ENCODE data around the gene ART1. TPM values are rescaled to one million over a fixed set of nuclear protein-coding genes. Genes with fewer than 3 reads are reported as not detected.
"Not testable (repeated sequence)": the region's sequence is repeated elsewhere in the genome, so short reads cannot be mapped to it uniquely, and the experiment has no call there.

ART1 gene
- total RNA-seq, 1 experiment from 2014 or later: not detected

DNA sequence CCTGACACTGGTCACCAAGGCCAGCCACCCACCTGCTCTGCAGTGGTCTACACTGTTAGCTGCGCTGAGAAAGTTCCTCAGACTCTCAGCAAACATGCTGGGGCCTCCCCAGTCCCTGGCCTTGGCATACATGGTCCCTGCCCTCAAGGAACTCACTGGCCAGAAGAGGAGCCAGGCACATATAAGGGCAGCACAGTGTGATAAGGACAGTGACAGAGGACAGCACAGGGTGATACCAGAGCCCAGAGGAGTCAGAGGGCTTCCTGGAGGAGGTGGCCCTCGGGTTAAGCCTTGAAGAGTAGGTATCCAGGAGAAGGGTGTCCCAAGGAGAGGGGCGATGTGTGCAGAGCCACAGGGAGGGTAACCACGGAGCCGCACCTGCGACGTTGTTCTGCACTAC is 624 bp downstream of the ART1 start:
- Histone ChIP-seq H3K9me3 (ENCODE audit: control insufficient read depth, low read depth, low read length) (no peaks in the 10 kb centered on the region), H3K4me2 (ENCODE audit: insufficient read depth, insufficient read length, low read length) (no peak overlapping the region), H3K4me1 (ENCODE audit: insufficient read depth, low read length) (no peaks in the 10 kb centered on the region), H4K91ac (ENCODE audit: insufficient read length, low read depth, low read length) (no peak overlapping the region), H2BK5ac (ENCODE audit: insufficient read length, low read length) (no peak overlapping the region), H3K23me2 (ENCODE audit: insufficient read length, low read depth, low read length, poor library complexity, severe bottlenecking) (peaks cover 13% of the 10 kb centered on the region), H3K14ac (ENCODE audit: insufficient read depth, low read length) (no peak overlapping the region), H2AK5ac (ENCODE audit: insufficient read length, low read length) (no peak overlapping the region), H3K56ac (ENCODE audit: insufficient read length, low read depth, low read length) (no peak overlapping the region), H3K4ac (ENCODE audit: low read depth, low read length) (no peak overlapping the region), H4K20me1 (ENCODE audit: control insufficient read depth, insufficient read depth, insufficient read length) (no peaks in the 10 kb centered on the region), H2BK120ac (ENCODE audit: low read depth, low read length, poor library complexity, severe bottlenecking) (no peak overlapping the region), H3K27me3 (ENCODE audit: insufficient read depth, low read length) (no peaks in the 10 kb centered on the region), H3K23ac (ENCODE audit: insufficient read length, low read depth, low read length) (no peak overlapping the region), H3K27ac (ENCODE audit: insufficient read length, low read depth, low read length) (no peak overlapping the region), H3K79me1 (ENCODE audit: insufficient read depth, low read depth, low read length, poor library complexity, severe bottlenecking) (no peaks in the 10 kb centered on the region), H3T11ph (ENCODE audit: low read length) (no peak overlapping the region), H3K18ac (ENCODE audit: insufficient read length, low read depth, low read length) (no peak overlapping the region), H2BK15ac (ENCODE audit: low read depth, low read length) (no peak overlapping the region), H3K9ac (ENCODE audit: extremely low read depth, insufficient read length, low read length) (no peak overlapping the region), H4K5ac (ENCODE audit: insufficient read length, low read depth, low read length) (no peak overlapping the region), H4K8ac (replicated peaks; ENCODE audit: insufficient read length, low read depth, low read length) (no peak overlapping the region), H2BK12ac (ENCODE audit: insufficient read length, low read depth, low read length) (no peak overlapping the region), H3K79me2 (ENCODE audit: insufficient read depth, low read length) (no peaks in the 10 kb centered on the region), H2AFZ (ENCODE audit: low read length) (no peak overlapping the region), H2BK20ac (ENCODE audit: low read depth, low read length, poor library complexity, severe bottlenecking) (no peak overlapping the region)
- Mint-ChIP-seq H3K4me3 (no peak overlapping the region), H3K27ac (no peak overlapping the region), H3K4me1 (peaks cover 23 to 24% of the 10 kb centered on the region in 2 experiments), H3K27me3 (ENCODE audit: low read depth) (peaks cover 47% of the 10 kb centered on the region), H3K9me3 (peaks cover 27 to 38% of the 10 kb centered on the region in 2 experiments), H3K36me3 (ENCODE audit: insufficient read depth in 1 of 3, low read depth in 3 of 3) (peaks cover 7 to 27% (median 13%) of the 10 kb centered on the region in 3 experiments)
- DNase-seq: no peak
- WGBS (ENCODE audit: extremely low coverage, insufficient read length, low lambda C conversion rate): no CpG with 5 or more reads among the region's 7 CpGs
- TF ChIP-seq, protein P1, sequence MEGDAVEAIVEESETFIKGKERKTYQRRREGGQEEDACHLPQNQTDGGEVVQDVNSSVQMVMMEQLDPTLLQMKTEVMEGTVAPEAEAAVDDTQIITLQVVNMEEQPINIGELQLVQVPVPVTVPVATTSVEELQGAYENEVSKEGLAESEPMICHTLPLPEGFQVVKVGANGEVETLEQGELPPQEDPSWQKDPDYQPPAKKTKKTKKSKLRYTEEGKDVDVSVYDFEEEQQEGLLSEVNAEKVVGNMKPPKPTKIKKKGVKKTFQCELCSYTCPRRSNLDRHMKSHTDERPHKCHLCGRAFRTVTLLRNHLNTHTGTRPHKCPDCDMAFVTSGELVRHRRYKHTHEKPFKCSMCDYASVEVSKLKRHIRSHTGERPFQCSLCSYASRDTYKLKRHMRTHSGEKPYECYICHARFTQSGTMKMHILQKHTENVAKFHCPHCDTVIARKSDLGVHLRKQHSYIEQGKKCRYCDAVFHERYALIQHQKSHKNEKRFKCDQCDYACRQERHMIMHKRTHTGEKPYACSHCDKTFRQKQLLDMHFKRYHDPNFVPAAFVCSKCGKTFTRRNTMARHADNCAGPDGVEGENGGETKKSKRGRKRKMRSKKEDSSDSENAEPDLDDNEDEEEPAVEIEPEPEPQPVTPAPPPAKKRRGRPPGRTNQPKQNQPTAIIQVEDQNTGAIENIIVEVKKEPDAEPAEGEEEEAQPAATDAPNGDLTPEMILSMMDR (conservative IDR thresholded peaks at IDR 0.05): no peak

DNA sequence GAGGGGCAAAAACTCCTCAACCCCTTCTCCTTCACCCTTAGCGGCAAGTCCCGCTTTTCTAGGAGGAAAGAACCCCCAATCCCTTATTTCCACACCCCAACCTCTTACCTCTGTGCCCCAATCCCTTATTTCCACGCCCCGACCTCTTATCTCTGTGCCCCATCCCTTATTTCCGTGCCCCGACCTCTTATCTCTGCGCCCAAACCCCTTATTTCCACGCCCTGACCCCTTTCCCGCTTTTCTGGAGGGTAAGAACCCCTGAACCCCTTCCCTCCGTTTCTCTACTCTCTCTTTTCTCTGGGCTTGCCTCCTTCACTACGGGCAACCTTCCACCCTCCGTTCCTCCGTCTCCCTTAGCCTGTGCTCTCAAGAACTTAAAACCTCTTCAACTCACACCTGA is 3.9 kb downstream of the ART1 start:
- H2BK20ac ChIP-seq (ENCODE audit: low read depth, low read length, poor library complexity, severe bottlenecking); H3K79me1 ChIP-seq (ENCODE audit: insufficient read depth, low read depth, low read length, poor library complexity, severe bottlenecking); H3K23ac ChIP-seq (ENCODE audit: insufficient read length, low read depth, low read length); H4K8ac ChIP-seq (replicated peaks; ENCODE audit: insufficient read length, low read depth, low read length); H2AK5ac ChIP-seq (ENCODE audit: insufficient read length, low read length); H2BK5ac ChIP-seq (ENCODE audit: insufficient read length, low read length); H3K27ac Mint-ChIP-seq; DNase-seq; H3K27me3 ChIP-seq (ENCODE audit: insufficient read depth, low read length); H3K4me1 ChIP-seq (ENCODE audit: insufficient read depth, low read length); H3K4me2 ChIP-seq (ENCODE audit: insufficient read depth, insufficient read length, low read length); H3K79me2 ChIP-seq (ENCODE audit: insufficient read depth, low read length); H3K27ac ChIP-seq (ENCODE audit: insufficient read length, low read depth, low read length); H3K56ac ChIP-seq (ENCODE audit: insufficient read length, low read depth, low read length); H2AFZ ChIP-seq (ENCODE audit: low read length); H3K9ac ChIP-seq (ENCODE audit: extremely low read depth, insufficient read length, low read length); H4K20me1 ChIP-seq (ENCODE audit: control insufficient read depth, insufficient read depth, insufficient read length); H4K5ac ChIP-seq (ENCODE audit: insufficient read length, low read depth, low read length); H2BK120ac ChIP-seq (ENCODE audit: low read depth, low read length, poor library complexity, severe bottlenecking); H3K4ac ChIP-seq (ENCODE audit: low read depth, low read length); H3T11ph ChIP-seq (ENCODE audit: low read length); H3K9me3 ChIP-seq (ENCODE audit: control insufficient read depth, low read depth, low read length); H2BK15ac ChIP-seq (ENCODE audit: low read depth, low read length); H3K4me3 Mint-ChIP-seq; H3K14ac ChIP-seq (ENCODE audit: insufficient read depth, low read length); H3K23me2 ChIP-seq (ENCODE audit: insufficient read length, low read depth, low read length, poor library complexity, severe bottlenecking); H3K18ac ChIP-seq (ENCODE audit: insufficient read length, low read depth, low read length); H2BK12ac ChIP-seq (ENCODE audit: insufficient read length, low read depth, low read length); H4K91ac ChIP-seq (ENCODE audit: insufficient read length, low read depth, low read length): not testable (repeated sequence)
- H3K9me3 Mint-ChIP-seq: peaks cover 27 to 33% of the 10 kb centered on the region in 2 experiments
- WGBS (ENCODE audit: extremely low coverage, insufficient read length, low lambda C conversion rate): no CpG with 5 or more reads among the region's 13 CpGs
- peaks cover 38% of the 10 kb centered on the region for H3K27me3 Mint-ChIP-seq (ENCODE audit: low read depth)
- peaks cover 12 to 16% of the 10 kb centered on the region in 2 experiments for H3K4me1 Mint-ChIP-seq
- peaks cover 7 to 27% (median 13%) of the 10 kb centered on the region in 3 experiments for H3K36me3 Mint-ChIP-seq (ENCODE audit: insufficient read depth in 1 of 3, low read depth in 3 of 3)
